Measurements from ENCODE around the gene CKM.

- TF ChIP-seq CTCF (IDR thresholded peaks at IDR 0.05 in 4 of 5, conservative IDR thresholded peaks at IDR 0.05 in 1 of 5) (no peak), POLR2A (IDR thresholded peaks at IDR 0.05) (no peak)
Measured at GRCh38 chr19:45305007-45305406, 17.7 kb downstream of the CKM start.
